ENCODE results near the gene EPHA4.

- TF ChIP-seq CTCF (IDR thresholded peaks at IDR 0.05; ENCODE audit: low read length) (no peak), EZH2 (optimal IDR thresholded peaks at IDR 0.05; ENCODE audit: low read depth, low read length) (no peak), EZH2phosphoT487 (IDR thresholded peaks at IDR 0.05; ENCODE audit: low read length) (no peak)
These were observed 76.4 kb downstream of the EPHA4 start for GRCh38 chr2:221495731-221496130.
